Cardiac muscle cell (in vitro differentiated cells and primary cell): Measurements from ENCODE around the gene KAZN. TPM values are rescaled to one million over a fixed set of nuclear protein-coding genes. Genes with fewer than 3 reads are reported as not detected.

Source experiments
- DNase-seq, 2 donors: peaks; one replicate each; pipeline versions ENCODE4 v3.0.0 to v3.0.0-alpha.2; 2010 to 2017; ENCODE audit warnings: low read depth in 1 of 2, low spot score in 1 of 2
- H3K27ac ChIP-seq: fragments of 200-600 bp; sonication (generic); 2 replicates; pipeline ENCODE4 v1.5.1; 2016
- H3K27me3 ChIP-seq: fragments of 200-600 bp; sonication (generic); 2 replicates; pipeline ENCODE4 v1.6.0; 2016; ENCODE audit warnings: control low read depth
- H3K36me3 ChIP-seq: fragments of 200-600 bp; sonication (generic); 2 replicates; pipeline ENCODE4 v1.5.1; 2016; ENCODE audit warnings: control low read depth
- H3K4me1 ChIP-seq: fragments of 200-600 bp; sonication (generic); 2 replicates; pipeline ENCODE4 v1.8.1; 2017; ENCODE audit warnings: low read depth, mild to moderate bottlenecking, mixed run types
- H3K4me3 ChIP-seq: fragments of 200-600 bp; sonication (generic); 2 replicates; pipeline ENCODE4 v1.5.1; 2016; ENCODE audit warnings: mild to moderate bottlenecking
- H3K9me3 ChIP-seq: fragments of 200-600 bp; sonication (generic); 2 replicates; pipeline ENCODE4 v1.5.1; 2017; ENCODE audit warnings: low read depth, mild to moderate bottlenecking, control low read depth
- polyA plus RNA-seq: library from polyadenylated mRNA; unstranded; fragments of >200 nt; fragmentation: Nextera tagmentation; extraction: Ambion mirVana; gene quantifications from 2 replicates; pipeline ENCODE4 v1.2.1, GENCODE V29; 2016
- total RNA-seq: library from RNA; depleted of rRNA; stranded (reverse); fragments of >200 nt; gene quantifications from 2 replicates; pipeline ENCODE4 v1.2.3, GENCODE V29; 2016
- TF ChIP-seq, protein P1 (sequence below): IDR thresholded peaks from 2 replicates; pipeline ENCODE4 v1.5.1; 2012; ENCODE audit warnings: low read depth, mild to moderate bottlenecking, low read length

The KAZN gene
- total and polyA plus RNA-seq, 2 experiments from 2014 or later, result 17.5 to 26.9 TPM

DNA sequence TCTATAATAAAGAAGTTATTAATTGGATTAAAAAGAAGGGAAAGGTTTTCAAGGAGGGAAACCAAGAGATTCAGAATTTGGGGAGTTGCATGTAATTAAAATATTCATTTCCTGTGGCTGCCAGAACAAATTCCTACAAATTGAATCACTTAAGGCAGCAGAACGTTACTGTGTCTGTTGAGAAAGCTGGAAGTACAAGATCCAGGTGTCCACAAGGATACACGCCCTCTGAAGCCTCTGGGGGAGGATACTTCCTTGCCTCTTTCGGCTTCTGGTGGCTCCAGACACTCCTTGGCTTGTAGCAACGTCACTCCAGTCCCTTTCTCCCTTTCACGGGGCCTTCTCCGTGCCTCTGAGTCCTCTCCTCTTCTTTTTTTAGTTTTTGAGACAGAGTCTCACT lies 67.9 kb downstream of the KAZN start:
- TF ChIP-seq, protein P1, sequence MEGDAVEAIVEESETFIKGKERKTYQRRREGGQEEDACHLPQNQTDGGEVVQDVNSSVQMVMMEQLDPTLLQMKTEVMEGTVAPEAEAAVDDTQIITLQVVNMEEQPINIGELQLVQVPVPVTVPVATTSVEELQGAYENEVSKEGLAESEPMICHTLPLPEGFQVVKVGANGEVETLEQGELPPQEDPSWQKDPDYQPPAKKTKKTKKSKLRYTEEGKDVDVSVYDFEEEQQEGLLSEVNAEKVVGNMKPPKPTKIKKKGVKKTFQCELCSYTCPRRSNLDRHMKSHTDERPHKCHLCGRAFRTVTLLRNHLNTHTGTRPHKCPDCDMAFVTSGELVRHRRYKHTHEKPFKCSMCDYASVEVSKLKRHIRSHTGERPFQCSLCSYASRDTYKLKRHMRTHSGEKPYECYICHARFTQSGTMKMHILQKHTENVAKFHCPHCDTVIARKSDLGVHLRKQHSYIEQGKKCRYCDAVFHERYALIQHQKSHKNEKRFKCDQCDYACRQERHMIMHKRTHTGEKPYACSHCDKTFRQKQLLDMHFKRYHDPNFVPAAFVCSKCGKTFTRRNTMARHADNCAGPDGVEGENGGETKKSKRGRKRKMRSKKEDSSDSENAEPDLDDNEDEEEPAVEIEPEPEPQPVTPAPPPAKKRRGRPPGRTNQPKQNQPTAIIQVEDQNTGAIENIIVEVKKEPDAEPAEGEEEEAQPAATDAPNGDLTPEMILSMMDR, result no peak
- Histone ChIP-seq H3K27ac (no peak overlapping the region), H3K27me3 (no peaks in the 10 kb centered on the region), H3K36me3 (no peaks in the 10 kb centered on the region), H3K4me3 (no peak overlapping the region), H3K4me1 (peaks cover 7% of the 10 kb centered on the region), H3K9me3 (no peaks in the 10 kb centered on the region)
- no peak for DNase-seq

DNA sequence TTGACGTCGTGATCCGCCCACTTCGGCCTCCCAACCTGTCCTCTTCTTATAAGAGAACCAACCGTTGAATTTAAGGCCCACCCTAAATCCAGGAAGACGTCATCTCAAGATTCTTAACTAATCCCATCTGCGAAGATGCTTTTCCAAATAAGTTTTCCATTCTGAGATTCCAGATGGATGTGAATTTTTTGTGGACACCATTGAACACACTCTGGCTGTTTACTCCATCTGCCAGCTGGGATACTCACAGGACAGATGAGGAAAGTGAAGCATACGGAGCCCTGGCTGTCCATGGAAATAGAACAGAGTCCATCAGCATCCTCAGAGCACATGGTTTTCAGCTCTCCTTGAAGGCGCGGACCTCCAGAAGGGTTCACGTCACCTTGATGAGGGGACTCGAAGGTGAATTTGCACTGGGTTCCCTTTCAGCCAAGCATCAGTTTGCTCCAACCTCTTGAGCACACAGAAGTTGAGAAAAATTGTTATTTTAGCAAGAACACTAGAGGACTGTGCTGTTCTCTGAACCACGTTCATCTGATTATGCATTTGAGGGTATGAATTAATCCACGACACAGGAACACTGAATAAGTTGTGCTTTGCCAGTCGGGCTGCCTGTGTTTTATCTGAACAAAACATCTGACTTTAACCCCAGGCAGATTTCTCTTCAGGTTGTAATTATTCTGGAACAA lies 68.6 kb downstream of the KAZN start:
- Histone ChIP-seq H3K36me3 (no peaks in the 10 kb centered on the region), H3K4me1 (peaks cover 7% of the 10 kb centered on the region), H3K9me3 (no peaks in the 10 kb centered on the region), H3K27ac (no peak overlapping the region), H3K4me3 (no peak overlapping the region), H3K27me3 (no peaks in the 10 kb centered on the region)
- no peak for DNase-seq
- TF ChIP-seq, protein P1, result no peak

DNA sequence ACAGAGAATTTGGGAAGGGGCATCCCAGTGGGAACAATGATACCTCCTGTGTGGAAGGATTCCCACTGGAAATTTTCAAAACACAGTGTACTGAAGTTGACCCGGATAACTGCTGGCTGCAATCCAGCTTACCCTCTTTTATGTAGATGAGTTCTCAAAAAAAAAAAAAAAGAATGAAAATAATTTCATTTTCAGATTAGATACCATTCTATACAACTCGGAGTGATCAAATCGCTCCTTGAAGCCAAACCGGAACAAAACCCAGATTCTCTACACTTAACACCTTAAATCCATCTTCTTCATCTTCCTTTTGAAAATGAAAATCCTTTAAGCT lies 69.1 kb downstream of the KAZN start:
- H3K4me1 ChIP-seq, result peaks cover 7% of the 10 kb centered on the region
- DNase-seq, result no peak
- no peak overlapping the region for H3K4me3 ChIP-seq
- no peaks in the 10 kb centered on the region for H3K27me3 ChIP-seq
- H3K9me3 ChIP-seq, result no peaks in the 10 kb centered on the region
- H3K27ac ChIP-seq, result no peak overlapping the region
- TF ChIP-seq, protein P1, result no peak
- H3K36me3 ChIP-seq, result no peaks in the 10 kb centered on the region

DNA sequence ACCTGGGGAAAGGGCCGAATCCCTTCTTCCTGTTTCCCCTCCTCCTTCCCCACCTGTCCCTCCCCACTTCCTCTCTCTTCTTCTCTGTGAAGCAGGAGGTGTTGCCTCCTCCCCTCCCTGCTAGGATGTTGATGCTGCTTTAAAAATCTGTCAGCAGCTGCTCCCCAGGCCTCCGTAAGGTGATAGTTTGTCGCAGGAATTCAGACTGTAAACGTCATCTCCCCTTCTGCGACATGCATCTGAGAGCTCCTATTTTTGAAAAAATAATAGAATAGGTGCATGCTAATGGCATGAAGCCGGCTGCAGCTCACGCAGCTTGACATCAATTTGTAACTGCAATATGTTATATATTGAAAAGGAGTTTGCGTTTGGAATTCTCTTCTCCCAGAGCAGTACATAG lies 70.1 kb downstream of the KAZN start:
- TF ChIP-seq, protein P1, result no peak

DNA sequence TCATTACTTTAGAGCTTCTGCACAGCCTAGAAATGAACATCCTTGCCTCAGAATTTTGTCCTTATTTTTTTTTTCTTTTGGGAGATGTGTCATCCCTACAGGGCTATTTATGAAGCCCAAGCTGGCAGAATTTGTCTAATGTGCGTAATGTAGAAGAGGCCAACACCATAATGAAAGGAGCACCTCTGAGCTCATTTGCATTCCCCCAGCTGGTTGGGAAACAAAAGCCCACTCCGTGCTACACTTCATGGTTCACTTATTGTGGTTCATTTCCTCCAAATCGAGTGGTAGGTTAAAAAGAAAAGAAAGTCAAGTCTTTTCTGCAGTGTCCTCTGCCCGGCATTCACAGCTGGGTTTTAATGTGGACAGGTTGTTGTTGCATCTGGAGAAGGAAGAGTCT lies 73.5 kb downstream of the KAZN start:
- H3K27ac ChIP-seq, result no peak overlapping the region
- no peak for DNase-seq
- no peaks in the 10 kb centered on the region for H3K9me3 ChIP-seq

More for the DNA sequence above, 70.1 kb downstream of the KAZN start:
- H3K4me1 ChIP-seq, result peaks cover 7% of the 10 kb centered on the region
- no peaks in the 10 kb centered on the region for H3K36me3 ChIP-seq
- DNase-seq, result no peak
- H3K27ac ChIP-seq, result no peak overlapping the region
- no peak overlapping the region for H3K4me3 ChIP-seq
- no peaks in the 10 kb centered on the region for H3K9me3 ChIP-seq
- H3K27me3 ChIP-seq, result no peaks in the 10 kb centered on the region

More for the DNA sequence above, 73.5 kb downstream of the KAZN start:
- TF ChIP-seq, protein P1, result no peak
- Histone ChIP-seq H3K36me3 (no peaks in the 10 kb centered on the region), H3K4me3 (no peak overlapping the region), H3K27me3 (no peaks in the 10 kb centered on the region), H3K4me1 (peaks cover 7% of the 10 kb centered on the region)
